GM18499 (cell line): ENCODE measurements around the gene TSPAN4.

Experiments used
- ATAC-seq: cut with Tn5 transposase; IDR thresholded peaks from one replicate; pipeline ENCODE4 v1.9.1; 2021; ENCODE audit warnings: moderate number of reproducible peaks; ENCODE audit not compliant: insufficient read depth, unreplicated experiment

TSPAN4 gene

GRCh38 chr11:833114-833791 lies 9.4 kb upstream of the TSPAN4 start:
- ATAC-seq = no peak

- ATAC-seq = no peak
Observed at GRCh38 chr11:833849-834311, 8.8 kb upstream of the TSPAN4 start.

DNA sequence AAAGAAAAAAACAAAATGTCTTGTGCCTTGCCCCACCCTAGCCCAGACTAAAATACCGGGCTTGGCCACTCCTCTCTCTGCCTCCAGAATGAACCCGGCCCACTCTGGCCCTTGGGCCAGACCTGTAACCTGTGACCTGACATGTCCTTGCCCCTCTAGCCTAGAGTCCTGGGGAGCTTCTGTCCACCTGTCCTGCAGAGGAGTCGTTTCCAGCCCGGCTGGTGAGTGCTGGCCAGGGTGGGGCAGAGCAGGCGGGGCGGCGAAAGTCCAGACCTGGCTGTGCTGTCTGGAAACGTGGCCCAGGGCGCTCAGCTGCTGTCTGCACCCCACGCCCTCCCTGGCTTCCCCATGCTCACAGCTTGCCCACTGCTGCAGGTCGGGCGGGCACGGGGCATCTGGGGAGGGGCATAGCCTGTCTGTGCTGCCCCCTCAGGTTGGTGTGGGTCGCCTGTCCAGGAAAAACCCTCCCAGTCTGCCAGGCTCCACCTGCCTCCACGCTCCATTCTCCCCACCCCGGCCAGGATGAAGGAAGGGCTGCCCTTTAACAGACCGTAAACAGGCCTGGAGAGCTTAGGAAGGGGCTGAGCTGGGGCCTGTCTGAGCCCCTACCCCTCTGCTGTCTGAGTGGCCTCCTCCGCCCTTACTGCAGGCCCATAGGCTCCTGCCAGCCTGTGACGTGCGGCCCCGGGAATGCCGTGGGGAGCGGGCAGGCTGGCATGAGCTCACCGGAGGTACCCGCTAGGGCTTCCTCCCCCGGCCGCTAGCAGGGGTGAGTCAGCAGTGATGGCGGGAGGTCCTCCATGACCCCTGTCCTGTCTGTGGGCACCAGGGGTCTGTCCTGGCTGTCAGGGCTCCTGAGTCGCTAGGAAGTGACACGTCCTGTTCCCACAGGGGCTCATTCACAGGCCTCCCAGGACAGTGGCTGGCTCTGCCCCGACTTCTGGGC lies 8.0 kb upstream of the TSPAN4 start:
- no peak for ATAC-seq

- ATAC-seq = no peak
Observed at GRCh38 chr11:836274-836673, 6.4 kb upstream of the TSPAN4 start.

DNA sequence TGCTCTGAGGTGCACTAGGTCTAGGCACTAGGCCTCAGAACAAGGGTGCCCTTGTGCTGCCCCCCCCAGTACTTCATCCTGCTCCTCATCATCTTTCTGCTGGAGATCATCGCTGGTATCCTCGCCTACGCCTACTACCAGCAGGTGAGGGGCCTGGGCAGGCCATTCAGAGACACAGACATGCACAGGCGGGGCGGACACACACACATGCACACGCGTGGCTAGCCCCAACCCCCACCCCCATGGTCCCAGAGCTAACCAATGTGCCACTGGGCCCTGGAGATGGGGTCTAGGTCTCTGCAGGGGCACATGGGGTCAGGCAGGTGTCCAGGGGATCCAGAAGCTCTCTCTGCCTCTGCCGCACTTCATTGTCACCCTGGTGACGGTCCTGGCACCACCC lies 6.0 kb upstream of the TSPAN4 start:
- no peak for ATAC-seq

GRCh38 chr11:837189-837989 lies 5.3 kb upstream of the TSPAN4 start:
- ATAC-seq = no peak

GRCh38 chr11:837990-838307 lies 4.7 kb upstream of the TSPAN4 start:
- no peak for ATAC-seq

DNA sequence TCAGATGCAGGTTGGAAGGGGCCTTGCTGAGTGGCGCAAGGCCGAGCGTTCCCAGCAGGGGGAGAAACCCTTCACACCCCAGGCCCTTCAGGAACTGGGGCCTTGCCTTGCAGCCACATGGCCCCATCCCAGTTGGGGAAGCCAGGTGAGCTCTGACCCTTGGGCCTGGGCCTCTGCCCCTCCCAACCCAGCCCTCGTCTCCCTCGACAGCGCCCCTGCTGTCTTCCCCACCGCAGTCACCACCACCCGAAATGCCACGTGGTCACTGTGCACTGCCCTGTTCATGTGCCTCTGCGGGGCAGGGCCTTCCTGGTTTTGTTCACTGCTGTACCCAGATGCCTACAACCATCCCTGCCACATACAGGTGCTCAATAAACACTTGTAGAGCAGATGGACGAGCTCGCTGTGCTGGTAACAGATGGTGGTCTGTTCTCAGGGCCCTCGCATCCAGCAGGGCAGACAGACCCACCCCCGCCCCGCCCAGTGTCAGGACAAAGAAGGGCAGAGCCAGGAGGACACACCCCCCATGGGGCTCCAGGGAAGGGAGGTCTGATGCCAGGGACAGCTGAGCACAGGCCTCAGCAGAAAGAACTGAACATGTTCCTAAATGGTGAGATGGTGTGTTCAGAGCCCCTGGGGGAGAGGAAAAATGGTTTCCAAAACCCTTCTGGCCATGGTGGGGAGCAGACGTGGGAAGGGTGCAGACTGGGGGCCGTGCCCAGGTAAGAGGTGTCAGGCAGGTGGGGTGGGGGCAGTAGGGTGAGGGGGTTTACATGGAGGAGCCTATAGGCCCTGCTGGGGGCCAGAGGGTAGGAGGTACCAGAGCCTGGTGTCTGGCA lies 4.0 kb upstream of the TSPAN4 start:
- ATAC-seq = no peak

DNA sequence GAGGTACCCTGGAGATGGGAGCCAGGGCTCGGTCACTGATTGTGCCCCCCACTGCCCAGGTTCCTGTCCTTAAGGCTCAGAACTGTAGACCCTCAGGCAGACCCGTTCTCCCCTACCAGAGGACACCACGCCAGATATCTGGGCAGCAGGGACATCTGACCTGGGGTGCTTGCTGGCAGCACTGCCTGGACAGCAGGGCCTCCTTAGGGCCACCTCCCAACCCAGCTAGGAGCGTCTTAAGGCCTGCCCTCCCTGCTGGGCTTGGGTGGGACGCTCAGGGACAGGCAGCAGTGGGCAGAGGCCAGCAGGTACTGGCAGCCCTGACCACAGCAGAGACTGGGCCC lies 3.4 kb upstream of the TSPAN4 start:
- no peak for ATAC-seq

DNA sequence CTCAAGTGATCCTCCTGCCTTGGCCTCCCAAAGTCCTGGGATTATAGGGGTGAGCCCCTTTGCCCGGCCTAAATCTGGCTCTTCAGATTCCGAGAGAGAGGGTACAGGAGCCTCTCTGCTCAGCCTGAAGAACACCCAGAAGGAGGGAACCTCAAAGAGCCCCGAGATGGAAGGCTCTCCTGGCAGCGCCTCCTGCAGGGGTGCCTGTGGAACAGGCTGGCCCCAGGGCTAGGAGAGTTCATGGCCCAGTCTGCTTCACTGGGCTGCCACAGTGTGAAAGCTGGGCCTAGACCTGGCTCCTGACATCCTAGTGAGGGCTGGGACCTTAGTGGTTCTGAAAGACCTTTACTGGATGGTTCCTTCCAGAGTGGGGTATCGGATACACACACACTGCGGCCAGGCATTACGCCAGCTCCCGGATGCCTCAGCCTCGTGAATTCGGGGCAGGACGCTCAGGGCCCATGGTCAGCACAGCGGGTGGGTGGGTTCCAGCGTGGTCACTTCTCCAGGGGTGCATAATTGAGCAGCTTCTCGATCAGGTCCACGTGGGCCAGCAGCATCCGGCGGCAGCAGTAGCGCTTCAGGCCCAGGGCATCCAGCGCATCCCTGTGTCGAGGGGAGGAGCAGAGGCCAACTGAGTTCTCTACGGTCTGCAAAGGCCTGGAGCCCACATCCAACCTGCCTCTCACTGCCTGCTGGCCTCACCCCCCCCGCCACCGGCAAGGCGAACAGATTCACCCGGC lies 2.6 kb upstream of the TSPAN4 start:
- ATAC-seq = no peak

DNA sequence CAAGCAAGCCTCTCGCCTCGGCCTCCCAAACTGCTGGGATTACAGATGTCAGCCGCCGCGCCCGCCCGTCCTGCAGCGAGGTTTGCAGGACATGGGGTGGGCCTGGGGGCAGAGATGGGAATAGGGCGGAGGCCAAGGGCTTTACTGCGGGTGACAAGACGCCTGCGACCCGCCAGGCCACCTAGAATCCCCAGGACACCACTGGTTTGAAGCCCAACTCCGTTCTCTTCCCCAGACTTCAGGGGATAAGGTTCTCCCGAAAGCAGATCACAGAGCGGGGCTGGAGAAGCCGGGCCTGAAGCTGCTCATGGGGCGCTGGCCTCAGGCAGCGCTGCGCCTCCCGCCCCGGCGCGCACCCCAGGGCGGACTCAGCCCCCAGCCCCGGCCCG lies 677 bp upstream of the TSPAN4 start:
- ATAC-seq = no peak

DNA sequence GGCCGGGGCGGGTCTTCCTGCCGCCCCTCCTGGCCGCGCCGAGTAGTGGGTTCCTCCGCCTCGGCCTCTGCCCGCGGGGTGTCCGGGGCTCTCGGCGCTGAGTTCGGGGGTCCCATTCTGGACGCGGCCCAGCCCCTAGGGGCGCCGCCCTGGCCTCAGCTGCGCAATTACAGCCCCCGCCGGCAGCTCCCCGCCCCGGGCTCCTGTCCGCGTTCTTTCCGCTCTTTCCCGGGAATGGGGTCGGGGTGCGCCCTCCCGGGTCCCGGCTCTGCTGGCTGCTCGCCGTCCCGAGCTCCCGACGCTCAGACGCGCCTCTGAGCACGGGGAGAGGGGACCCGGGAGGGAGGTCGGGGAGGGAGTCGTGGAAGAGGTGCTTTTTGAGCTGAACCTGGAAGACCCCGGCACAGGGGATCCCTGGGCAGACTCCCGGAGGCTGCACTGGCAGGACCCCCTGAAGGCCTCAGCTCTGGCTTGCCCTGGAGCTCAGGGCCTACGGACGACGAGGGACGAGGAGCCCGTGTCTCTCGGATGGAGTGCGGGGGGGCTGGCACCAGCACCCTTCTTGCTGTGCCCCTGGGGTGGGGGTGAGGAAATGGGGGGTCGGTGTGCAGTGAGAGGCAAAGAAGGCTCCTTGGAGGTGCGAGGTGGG lies 558 bp downstream of the TSPAN4 start:
- ATAC-seq = no peak

DNA sequence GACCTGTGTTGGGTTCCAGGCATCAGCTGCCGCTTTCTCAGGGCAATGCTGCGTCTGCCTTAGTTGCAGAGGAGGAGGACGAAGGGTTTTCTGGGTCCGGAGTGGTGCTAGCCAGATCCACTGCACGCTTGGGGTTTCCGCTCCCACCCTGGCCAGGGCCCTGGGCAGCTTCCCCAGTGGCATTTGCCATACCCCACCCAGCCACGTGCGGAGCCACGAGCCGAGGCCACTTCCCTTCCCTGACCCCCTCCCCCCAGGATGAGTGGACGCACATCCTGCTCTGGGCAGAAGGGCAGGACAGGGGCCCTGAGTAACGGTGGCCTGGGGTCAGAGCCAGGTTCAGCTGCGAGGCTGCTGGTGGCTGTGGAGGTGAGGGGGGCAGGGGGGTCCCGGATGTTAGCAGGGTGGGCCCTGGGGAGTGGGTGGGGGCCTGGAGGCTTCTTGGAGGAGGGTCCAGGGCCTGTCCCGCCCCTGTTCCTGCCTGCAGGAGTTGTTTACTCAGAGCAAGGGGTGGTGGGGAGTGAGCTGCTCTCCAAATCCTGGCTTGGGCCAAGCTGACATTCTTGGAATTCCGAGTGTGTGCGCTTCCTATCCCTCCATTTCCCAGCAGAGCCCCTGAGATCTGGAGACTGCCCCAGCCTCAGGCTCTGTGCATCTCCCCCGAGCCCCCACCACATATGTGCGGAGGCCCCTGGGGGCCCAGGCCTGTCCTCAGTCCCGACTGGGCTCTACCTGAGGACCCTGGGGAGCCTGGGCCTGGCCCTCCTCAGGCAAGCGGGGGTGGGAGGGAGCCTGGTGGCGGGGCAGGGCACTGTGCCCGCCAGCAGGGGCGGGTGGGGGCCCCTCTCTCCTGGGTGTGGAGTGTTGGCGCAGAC lies 1.4 kb downstream of the TSPAN4 start:
- no peak for ATAC-seq

GRCh38 chr11:844693-845644 lies 2.3 kb downstream of the TSPAN4 start:
- no peak for ATAC-seq

DNA sequence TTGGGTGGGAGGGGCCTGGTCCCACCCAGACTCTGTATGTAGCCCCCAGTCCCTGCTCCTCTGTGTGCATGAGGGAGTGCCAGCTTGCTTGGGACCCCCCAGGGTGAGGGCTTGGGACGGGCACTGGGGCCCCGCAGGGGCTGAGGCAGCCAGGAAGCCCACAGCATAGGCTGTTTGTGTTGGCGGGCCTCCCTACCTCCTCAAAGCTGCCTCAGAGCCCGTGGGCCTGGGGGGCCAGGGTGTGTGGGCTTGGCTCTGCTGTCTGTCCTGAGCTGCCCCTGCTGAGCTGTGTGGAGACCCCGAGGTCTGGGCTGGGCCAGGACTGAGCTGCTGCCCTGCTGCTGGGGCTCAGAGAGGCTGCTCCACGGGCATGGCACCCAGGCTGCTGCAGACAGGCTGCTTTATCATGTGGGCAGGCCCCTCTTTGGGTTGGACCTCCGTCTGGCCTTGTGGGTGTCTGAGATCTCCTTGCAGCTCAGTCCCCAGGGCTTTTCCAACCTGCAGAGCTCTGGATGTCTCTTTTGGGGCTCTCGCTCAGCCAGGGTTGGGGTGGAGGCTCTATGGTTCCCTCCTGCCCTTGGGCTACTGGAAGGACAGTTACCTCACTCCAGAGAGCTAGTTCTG lies 3.3 kb downstream of the TSPAN4 start:
- no peak for ATAC-seq

GRCh38 chr11:846496-847098 lies 3.9 kb downstream of the TSPAN4 start:
- no peak for ATAC-seq
